Posterior vena cava (tissue), 2 donors: Measurements from ENCODE around the gene PPT2. TPM values are rescaled to one million over a fixed set of nuclear protein-coding genes. Genes with fewer than 3 reads are reported as not detected.
"Not testable (repeated sequence)": the region's sequence is repeated elsewhere in the genome, so short reads cannot be mapped to it uniquely, and the experiment has no call there.

Experiments
- DNase-seq: peaks from one replicate; pipeline ENCODE4 v3.0.0-alpha.2; 2020; ENCODE audit warnings: low spot score
- intact Hi-C, 2 donors: fragments of 100-400 bp; cut with DNase I; formaldehyde crosslinking; loops; one replicate each; pipeline versions ENCODE4 v1.14.1 to v1.14.2; 2022 to 2023
- total RNA-seq, 2 donors: library from RNA; stranded (reverse); fragmentation: NEBNext Ultra II Directional; extraction: Animal tissue kit (Norgen Biotek cat#: 25700); gene quantifications; one replicate each; pipeline ENCODE4 v1.2.1, GENCODE V29; 2021
- donor health status: DM: yes; HTN: yes; CAD: no.
- donor health status: DM: yes; HTN: yes; CAD: no.

Gene PPT2
- total RNA-seq, 2 donors from 2014 or later: 14.2 to 18.4 TPM

GRCh38 chr6:32183030-32183429 lies 29.1 kb downstream of the PPT2 start:
- intact Hi-C loops: no loop called here
- DNase-seq: no peak

- DNase-seq: peak; percentile 49
- intact Hi-C loops: no loop called here
These were observed 29.6 kb downstream of the PPT2 start for GRCh38 chr6:32183483-32184083.

- DNase-seq: peak; percentile 58
- intact Hi-C loops: no loop called here
These were observed 30.2 kb downstream of the PPT2 start, which contains the start of gene AGER for GRCh38 chr6:32184084-32184640. Gene AGER, minus strand, starts transcription at chr6:32184253. Its CDS starts 31 bp downstream, at chr6:32184222.

- intact Hi-C loops: not testable (repeated sequence)
- peak; percentile 94 for DNase-seq
These were observed 31.8 kb downstream of the PPT2 start for GRCh38 chr6:32185681-32186131.

GRCh38 chr6:32186151-32186840 lies 32.4 kb downstream of the PPT2 start:
- DNase-seq: peak; percentile 61
- intact Hi-C loops: not testable (repeated sequence)

- intact Hi-C loops: no loop called here
- peak; percentile 59 for DNase-seq
These were observed 33.2 kb downstream of the PPT2 start for GRCh38 chr6:32187009-32187709.

- peak; percentile 53 for DNase-seq
- intact Hi-C loops: not testable (repeated sequence)
These were observed 33.9 kb downstream of the PPT2 start for GRCh38 chr6:32187725-32188380.

- intact Hi-C loops: no loop called here
- peak; percentile 36 for DNase-seq
These were observed 34.6 kb downstream of the PPT2 start for GRCh38 chr6:32188381-32189068.

GRCh38 chr6:32189069-32189741 lies 35.3 kb downstream of the PPT2 start:
- intact Hi-C loops: no loop called here
- DNase-seq: peak; percentile 75

GRCh38 chr6:32189742-32190053 lies 35.8 kb downstream of the PPT2 start:
- peak; percentile 79 for DNase-seq
- intact Hi-C loops: loop anchor here in 1 of 2 donors (5.0 kb wide), 1 partner anchor 72 kb away; no protein-coding TSS in a partner anchor

- intact Hi-C loops: loop anchor here in 1 of 2 donors (5.0 kb wide), 1 partner anchor 73 kb away; no protein-coding TSS in a partner anchor
- peak; percentile 97 for DNase-seq
These were observed 36.3 kb downstream of the PPT2 start, which contains the start of gene PBX2 for GRCh38 chr6:32190054-32190851. Gene PBX2, minus strand, starts transcription at chr6:32190202. Its CDS starts 287 bp downstream, at chr6:32189915.

- DNase-seq: peak; percentile 83
- intact Hi-C loops: loop anchor here in 1 of 2 donors (5.0 kb wide), 1 partner anchor 74 kb away; no protein-coding TSS in a partner anchor
These were observed 37.2 kb downstream of the PPT2 start for GRCh38 chr6:32190911-32191677.

GRCh38 chr6:32191696-32192607 lies 38.0 kb downstream of the PPT2 start:
- intact Hi-C loops: loop anchor here in 1 of 2 donors (5.0 kb wide), 1 partner anchor 75 kb away; no protein-coding TSS in a partner anchor
- DNase-seq: peak; percentile 82

- peak; percentile 91 for DNase-seq
- intact Hi-C loops: loop anchor here in 1 of 2 donors (5.0 kb wide), 1 partner anchor 75 kb away; no protein-coding TSS in a partner anchor
These were observed 38.7 kb downstream of the PPT2 start, which contains the start of gene GPSM3 for GRCh38 chr6:32192608-32193039. Gene GPSM3, minus strand, starts transcription at chr6:32192643. Its CDS starts 130 bp downstream, at chr6:32192513.

GRCh38 chr6:32193096-32193495 lies 39.2 kb downstream of the PPT2 start:
- peak; percentile 20 for DNase-seq
- intact Hi-C loops: loop anchor here in 1 of 2 donors (5.0 kb wide), 1 partner anchor 76 kb away; no protein-coding TSS in a partner anchor
